ENCODE data around the gene HHAT.

GRCh38 chr1:210437781-210438180 lies 109.1 kb downstream of the HHAT start:
- TF ChIP-seq CTCF (IDR thresholded peaks at IDR 0.05) (no peak), ZFX (IDR thresholded peaks at IDR 0.05; ENCODE audit: borderline replicate concordance) (no peak)

All from 22Rv1 (cell line).